ENCODE data around the gene MPHOSPH6. TPM values are rescaled to one million over a fixed set of nuclear protein-coding genes. Genes with fewer than 3 reads are reported as not detected.
"Not testable (repeated sequence)": the region's sequence is repeated elsewhere in the genome, so short reads cannot be mapped to it uniquely, and the experiment has no call there.

The MPHOSPH6 gene
- total RNA-seq, 1 donor from 2014 or later, result 24.3 TPM

- intact Hi-C loops (cut with DNase I), result no loop called here
- no peak for DNase-seq
- Histone ChIP-seq H3K4me1 (no peaks in the 10 kb centered on the region), H3K27ac (no peak overlapping the region), H3K27me3 (no peaks in the 10 kb centered on the region), H3K36me3 (peaks cover 33% of the 10 kb centered on the region), H3K9me3 (no peaks in the 10 kb centered on the region), H3K4me3 (no peak overlapping the region)
- no peak for ATAC-seq
- no peak for TF ChIP-seq CTCF (IDR thresholded peaks at IDR 0.05)
These were observed 23.5 kb downstream of the MPHOSPH6 start for GRCh38 chr16:82146556-82146955.

- ATAC-seq; H3K9me3 ChIP-seq; DNase-seq; H3K27me3 ChIP-seq; H3K4me1 ChIP-seq; intact Hi-C loops (cut with DNase I); H3K4me3 ChIP-seq; H3K36me3 ChIP-seq; H3K27ac ChIP-seq: not testable (repeated sequence)
These were observed 30.8 kb downstream of the MPHOSPH6 start for GRCh38 chr16:82139286-82139571.

GRCh38 chr16:82138478-82139285, 31.3 kb downstream of the MPHOSPH6 start:
- DNase-seq (no peak), ATAC-seq (no peak)
- H3K9me3 ChIP-seq, result no peaks in the 10 kb centered on the region
- no peak overlapping the region for H3K27ac ChIP-seq
- no peak overlapping the region for H3K4me3 ChIP-seq
- intact Hi-C loops (cut with DNase I), result no loop called here
- H3K4me1 ChIP-seq, result no peaks in the 10 kb centered on the region
- no peaks in the 10 kb centered on the region for H3K27me3 ChIP-seq
- peaks cover 3% of the 10 kb centered on the region for H3K36me3 ChIP-seq
- TF ChIP-seq CTCF (IDR thresholded peaks at IDR 0.05), result no peak

GRCh38 chr16:82137822-82138167, 32.2 kb downstream of the MPHOSPH6 start:
- Histone ChIP-seq H3K36me3 (peaks cover 3% of the 10 kb centered on the region), H3K4me3 (no peak overlapping the region), H3K4me1 (no peaks in the 10 kb centered on the region), H3K27me3 (no peaks in the 10 kb centered on the region), H3K27ac (no peak overlapping the region), H3K9me3 (no peaks in the 10 kb centered on the region)
- no peak for TF ChIP-seq CTCF (IDR thresholded peaks at IDR 0.05)
- DNase-seq (no peak), ATAC-seq (no peak)
- intact Hi-C loops (cut with DNase I), result no loop called here

- Histone ChIP-seq H3K36me3 (peaks cover 3% of the 10 kb centered on the region), H3K27me3 (no peaks in the 10 kb centered on the region), H3K27ac (no peak overlapping the region), H3K9me3 (no peaks in the 10 kb centered on the region), H3K4me3 (no peak overlapping the region), H3K4me1 (no peaks in the 10 kb centered on the region)
- ATAC-seq (no peak), DNase-seq (no peak)
- TF ChIP-seq CTCF (IDR thresholded peaks at IDR 0.05), result no peak
- intact Hi-C loops (cut with DNase I), result no loop called here
These were observed 32.8 kb downstream of the MPHOSPH6 start for GRCh38 chr16:82136956-82137821.

GRCh38 chr16:82135844-82136243, 34.2 kb downstream of the MPHOSPH6 start:
- no peak overlapping the region for H3K27ac ChIP-seq
- DNase-seq (no peak), ATAC-seq (no peak)
- H3K4me3 ChIP-seq, result no peak overlapping the region
- no peaks in the 10 kb centered on the region for H3K9me3 ChIP-seq
- no peak for TF ChIP-seq CTCF (IDR thresholded peaks at IDR 0.05)
- H3K36me3 ChIP-seq, result peaks cover 3% of the 10 kb centered on the region
- intact Hi-C loops (cut with DNase I), result no loop called here
- H3K27me3 ChIP-seq, result no peaks in the 10 kb centered on the region
- no peaks in the 10 kb centered on the region for H3K4me1 ChIP-seq

All from upper lobe of right lung (tissue), 1 donor.